VCaP (cell line): ENCODE data around the gene NPY5R.

ENCODE experiments used
- H3K27ac ChIP-seq: fragments of 450-650 bp; 2 replicates; pipeline ENCODE4 v1.5.1; 2017
- TF ChIP-seq, protein P1 (sequence below): fragments of 450-650 bp; conservative IDR thresholded peaks from 2 replicates; pipeline ENCODE4 v1.5.1; 2017; ENCODE audit warnings: mild to moderate bottlenecking, moderate library complexity

Gene NPY5R

GRCh38 chr4:163384926-163385325 is 41.2 kb downstream of the NPY5R start:
- TF ChIP-seq, protein P1, sequence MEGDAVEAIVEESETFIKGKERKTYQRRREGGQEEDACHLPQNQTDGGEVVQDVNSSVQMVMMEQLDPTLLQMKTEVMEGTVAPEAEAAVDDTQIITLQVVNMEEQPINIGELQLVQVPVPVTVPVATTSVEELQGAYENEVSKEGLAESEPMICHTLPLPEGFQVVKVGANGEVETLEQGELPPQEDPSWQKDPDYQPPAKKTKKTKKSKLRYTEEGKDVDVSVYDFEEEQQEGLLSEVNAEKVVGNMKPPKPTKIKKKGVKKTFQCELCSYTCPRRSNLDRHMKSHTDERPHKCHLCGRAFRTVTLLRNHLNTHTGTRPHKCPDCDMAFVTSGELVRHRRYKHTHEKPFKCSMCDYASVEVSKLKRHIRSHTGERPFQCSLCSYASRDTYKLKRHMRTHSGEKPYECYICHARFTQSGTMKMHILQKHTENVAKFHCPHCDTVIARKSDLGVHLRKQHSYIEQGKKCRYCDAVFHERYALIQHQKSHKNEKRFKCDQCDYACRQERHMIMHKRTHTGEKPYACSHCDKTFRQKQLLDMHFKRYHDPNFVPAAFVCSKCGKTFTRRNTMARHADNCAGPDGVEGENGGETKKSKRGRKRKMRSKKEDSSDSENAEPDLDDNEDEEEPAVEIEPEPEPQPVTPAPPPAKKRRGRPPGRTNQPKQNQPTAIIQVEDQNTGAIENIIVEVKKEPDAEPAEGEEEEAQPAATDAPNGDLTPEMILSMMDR, result no peak
- no peak overlapping the region for H3K27ac ChIP-seq

DNA sequence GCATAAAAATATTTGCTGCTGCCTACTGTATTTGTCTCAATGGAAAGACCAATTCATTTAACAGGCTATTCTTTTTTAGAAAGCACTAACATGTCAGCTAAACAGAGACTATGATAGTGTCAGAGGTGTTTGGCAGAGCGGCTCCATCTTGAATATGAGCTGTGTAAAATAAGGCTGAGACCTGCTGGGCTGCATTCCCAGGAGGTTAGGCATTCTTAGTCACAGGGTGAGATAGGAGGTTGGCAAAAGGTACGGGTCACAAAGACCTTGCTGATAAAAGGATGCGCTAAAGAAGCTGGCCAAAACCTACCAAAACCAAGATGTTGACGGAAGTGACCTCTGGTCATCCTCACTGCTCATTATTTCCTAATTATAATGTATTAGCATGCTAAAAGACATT is 41.8 kb downstream of the NPY5R start:
- no peak overlapping the region for H3K27ac ChIP-seq
- TF ChIP-seq, protein P1, result no peak

- TF ChIP-seq, protein P1, result no peak
- H3K27ac ChIP-seq, result no peak overlapping the region
These were observed 48.1 kb downstream of the NPY5R start for GRCh38 chr4:163391756-163392155.

- H3K27ac ChIP-seq, result no peak overlapping the region
- TF ChIP-seq, protein P1, result no peak
These were observed 48.6 kb downstream of the NPY5R start for GRCh38 chr4:163392328-163392727.

DNA sequence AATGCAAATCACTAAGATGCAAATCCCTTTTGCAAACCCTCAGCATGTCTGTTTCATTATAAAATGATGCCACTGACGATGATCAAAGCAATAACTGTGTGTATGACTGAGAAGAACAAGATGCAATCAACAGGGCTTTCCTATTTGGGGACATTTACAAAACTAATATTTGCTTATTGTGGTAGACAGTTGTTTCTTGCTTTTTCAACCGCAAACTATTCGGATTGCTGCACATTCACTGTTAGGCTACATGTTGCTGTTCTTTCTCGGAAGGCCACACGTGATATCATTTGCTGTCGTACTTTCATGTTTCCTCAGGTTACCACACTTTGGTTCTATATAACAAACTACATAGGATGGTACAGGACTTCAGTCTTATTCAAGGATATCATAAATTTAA is 49.8 kb downstream of the NPY5R start:
- TF ChIP-seq, protein P1, result no peak

GRCh38 chr4:163395055-163395454 is 51.4 kb downstream of the NPY5R start:
- TF ChIP-seq, protein P1, result no peak
- no peak overlapping the region for H3K27ac ChIP-seq

More for the DNA sequence above, 49.8 kb downstream of the NPY5R start:
- H3K27ac ChIP-seq, result no peak overlapping the region

DNA sequence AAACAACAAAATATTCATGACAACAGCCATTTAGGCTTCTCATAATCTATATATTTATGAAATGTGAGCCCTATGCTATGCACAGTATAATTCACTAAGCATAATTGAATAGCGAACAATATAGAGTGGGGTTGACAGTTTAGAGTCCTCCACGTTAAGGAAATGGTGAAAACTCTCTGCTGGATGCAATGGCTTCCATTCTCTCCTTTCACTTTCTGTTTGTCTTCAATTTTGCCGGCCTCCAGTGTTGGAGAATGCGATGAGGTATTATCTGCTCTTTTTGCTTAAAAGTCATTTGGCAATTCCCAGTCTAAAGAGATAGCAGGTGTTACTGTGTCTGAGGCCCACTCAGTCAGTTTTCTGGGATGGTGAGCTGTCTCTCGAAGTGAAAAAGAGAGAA is 52.1 kb downstream of the NPY5R start:
- TF ChIP-seq, protein P1, result no peak
- H3K27ac ChIP-seq, result no peak overlapping the region

DNA sequence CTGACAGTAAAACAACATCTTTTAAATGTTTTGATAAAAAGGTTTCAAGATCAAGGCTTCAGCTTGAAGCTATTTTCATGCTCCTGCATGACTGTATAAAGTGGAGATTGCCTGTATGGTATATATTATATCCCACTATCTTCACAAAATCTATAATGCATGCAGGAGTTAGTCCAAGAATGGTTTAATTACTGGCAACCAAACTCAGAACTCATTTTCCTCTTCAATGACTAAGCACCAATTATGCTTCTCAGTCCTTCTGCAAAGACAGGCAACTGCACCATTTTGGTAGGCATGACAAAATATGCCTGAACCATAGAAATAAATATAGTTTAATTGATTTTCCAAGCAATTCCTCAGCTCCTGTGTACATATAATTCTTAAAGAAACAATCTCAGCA is 54.5 kb downstream of the NPY5R start:
- TF ChIP-seq, protein P1, result no peak

More for the DNA sequence above, 54.5 kb downstream of the NPY5R start:
- no peak overlapping the region for H3K27ac ChIP-seq
